Hepatocyte (in vitro differentiated cells): ENCODE results near the gene ADCY2. TPM values are rescaled to one million over a fixed set of nuclear protein-coding genes. Genes with fewer than 3 reads are reported as not detected.

Experiments
- DNase-seq: peaks from one replicate; pipeline ENCODE4 v3.0.0-alpha.2; 2016; ENCODE audit warnings: low spot score
- H2AFZ ChIP-seq: fragments of 200-600 bp; sonication (generic); 2 replicates; pipeline ENCODE4 v1.6.0; 2016; ENCODE audit warnings: antibody characterized with exemption, mild to moderate bottlenecking
- H3K27ac ChIP-seq: fragments of 200-600 bp; sonication (generic); 2 replicates; pipeline ENCODE4 v1.5.1; 2016; ENCODE audit warnings: mild to moderate bottlenecking
- H3K27me3 ChIP-seq: fragments of 200-600 bp; sonication (generic); 2 replicates; pipeline ENCODE4 v1.6.1; 2016
- H3K36me3 ChIP-seq: fragments of 200-600 bp; sonication (generic); replicated peaks from 2 replicates; pipeline ENCODE4 v1.5.1; 2016; ENCODE audit warnings: low read depth; ENCODE audit not compliant: insufficient read depth
- H3K4me1 ChIP-seq: fragments of 200-600 bp; sonication (generic); 2 replicates; pipeline ENCODE4 v1.5.1; 2016; ENCODE audit warnings: mild to moderate bottlenecking, moderate library complexity; ENCODE audit not compliant: insufficient read depth
- H3K4me2 ChIP-seq: fragments of 200-600 bp; sonication (generic); 2 replicates; pipeline ENCODE4 v1.6.0; 2016
- H3K4me3 ChIP-seq: fragments of 200-600 bp; sonication (generic); 2 replicates; pipeline ENCODE4 v1.5.1; 2016; ENCODE audit warnings: mild to moderate bottlenecking
- H3K79me2 ChIP-seq: fragments of 200-600 bp; sonication (generic); 2 replicates; pipeline ENCODE4 v1.6.0; 2017; ENCODE audit warnings: mild to moderate bottlenecking
- H3K9me2 ChIP-seq: fragments of 200-600 bp; sonication (generic); replicated peaks from 2 replicates; pipeline ENCODE4 v1.6.0; 2017; ENCODE audit warnings: mild to moderate bottlenecking; ENCODE audit not compliant: insufficient read depth
- H3K9me3 ChIP-seq: fragments of 200-600 bp; sonication (generic); 2 replicates; pipeline ENCODE4 v1.5.1; 2016; ENCODE audit warnings: low read depth, mild to moderate bottlenecking
- H4K20me1 ChIP-seq: fragments of 200-600 bp; sonication (generic); 2 replicates; pipeline ENCODE4 v1.6.0; 2016; ENCODE audit warnings: mild to moderate bottlenecking; ENCODE audit not compliant: insufficient read depth, poor library complexity, severe bottlenecking
- EZH2 ChIP-seq: fragments of 200-600 bp; sonication (generic); IDR thresholded peaks from 2 replicates; pipeline ENCODE4 v1.6.1; 2016; ENCODE audit warnings: antibody characterized with exemption, mild to moderate bottlenecking, borderline replicate concordance
- EZH2phosphoT487 ChIP-seq: fragments of 200-600 bp; sonication (generic); IDR thresholded peaks from one replicate; pipeline ENCODE4 v1.6.1; 2018; ENCODE audit warnings: antibody characterized with exemption, mild to moderate bottlenecking, low read depth, moderate library complexity; ENCODE audit not compliant: unreplicated experiment, severe bottlenecking
- WGBS: methylation state at CpG from one replicate; pipeline ENCODE4 v1.1.6; 2016; ENCODE audit warnings: low lambda C conversion rate; ENCODE audit errors: missing lambda C conversion rate; 5-methylcytosine and 5-hydroxymethylcytosine counted together
- polyA plus RNA-seq: library from polyadenylated mRNA; unstranded; fragments of >200 nt; fragmentation: Nextera tagmentation; extraction: Ambion mirVana; gene quantifications from 2 replicates; pipeline ENCODE4 v1.2.1, GENCODE V29; 2016
- total RNA-seq: library from RNA; depleted of rRNA; stranded (reverse); fragments of >200 nt; gene quantifications from 2 replicates; pipeline ENCODE4 v1.2.3, GENCODE V29; 2014
- TF ChIP-seq, protein P1 (sequence below): fragments of 200-600 bp; sonication (generic); IDR thresholded peaks from 2 replicates; pipeline ENCODE4 v1.5.1; 2016; ENCODE audit warnings: antibody characterized with exemption, mild to moderate bottlenecking; ENCODE audit not compliant: poor library complexity

ADCY2 gene
- total and polyA plus RNA-seq, 2 experiments from 2014 or later, result 3.2 to 8.5 TPM

DNA sequence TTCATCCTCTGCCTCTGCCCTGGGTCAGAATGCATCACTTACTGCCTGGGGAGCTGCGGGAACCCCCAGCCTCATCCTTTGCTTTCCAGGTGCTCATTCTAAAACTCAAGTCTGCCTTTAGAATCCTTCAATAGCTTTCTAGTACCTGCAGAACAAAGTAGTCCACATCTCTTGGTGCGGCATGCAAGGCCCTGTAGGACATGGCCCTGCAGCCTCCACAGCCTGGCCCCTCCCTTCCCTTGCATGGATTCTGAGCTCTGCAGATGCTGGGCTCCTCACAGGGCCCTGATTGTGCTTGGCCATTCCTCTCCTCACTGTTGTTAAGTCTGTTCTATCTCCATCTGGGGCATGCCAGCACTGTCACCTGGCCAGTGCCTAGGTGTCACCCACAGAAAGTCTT is 141.6 kb downstream of the ADCY2 start:
- H3K4me2 ChIP-seq, result no peak overlapping the region
- TF ChIP-seq EZH2 (no peak), EZH2phosphoT487 (no peak)
- TF ChIP-seq, protein P1, sequence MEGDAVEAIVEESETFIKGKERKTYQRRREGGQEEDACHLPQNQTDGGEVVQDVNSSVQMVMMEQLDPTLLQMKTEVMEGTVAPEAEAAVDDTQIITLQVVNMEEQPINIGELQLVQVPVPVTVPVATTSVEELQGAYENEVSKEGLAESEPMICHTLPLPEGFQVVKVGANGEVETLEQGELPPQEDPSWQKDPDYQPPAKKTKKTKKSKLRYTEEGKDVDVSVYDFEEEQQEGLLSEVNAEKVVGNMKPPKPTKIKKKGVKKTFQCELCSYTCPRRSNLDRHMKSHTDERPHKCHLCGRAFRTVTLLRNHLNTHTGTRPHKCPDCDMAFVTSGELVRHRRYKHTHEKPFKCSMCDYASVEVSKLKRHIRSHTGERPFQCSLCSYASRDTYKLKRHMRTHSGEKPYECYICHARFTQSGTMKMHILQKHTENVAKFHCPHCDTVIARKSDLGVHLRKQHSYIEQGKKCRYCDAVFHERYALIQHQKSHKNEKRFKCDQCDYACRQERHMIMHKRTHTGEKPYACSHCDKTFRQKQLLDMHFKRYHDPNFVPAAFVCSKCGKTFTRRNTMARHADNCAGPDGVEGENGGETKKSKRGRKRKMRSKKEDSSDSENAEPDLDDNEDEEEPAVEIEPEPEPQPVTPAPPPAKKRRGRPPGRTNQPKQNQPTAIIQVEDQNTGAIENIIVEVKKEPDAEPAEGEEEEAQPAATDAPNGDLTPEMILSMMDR, result no peak
- H3K79me2 ChIP-seq, result no peaks in the 10 kb centered on the region
- no peaks in the 10 kb centered on the region for H3K4me1 ChIP-seq
- no peaks in the 10 kb centered on the region for H3K9me2 ChIP-seq
- no peak for DNase-seq
- WGBS, result 95% methylated on average over 2 of the region's 2 CpGs
- no peak overlapping the region for H2AFZ ChIP-seq
- H3K4me3 ChIP-seq, result no peak overlapping the region
- no peaks in the 10 kb centered on the region for H3K27me3 ChIP-seq
- no peak overlapping the region for H3K27ac ChIP-seq
- no peaks in the 10 kb centered on the region for H3K9me3 ChIP-seq
- H4K20me1 ChIP-seq, result no peaks in the 10 kb centered on the region
- H3K36me3 ChIP-seq, result no peaks in the 10 kb centered on the region

DNA sequence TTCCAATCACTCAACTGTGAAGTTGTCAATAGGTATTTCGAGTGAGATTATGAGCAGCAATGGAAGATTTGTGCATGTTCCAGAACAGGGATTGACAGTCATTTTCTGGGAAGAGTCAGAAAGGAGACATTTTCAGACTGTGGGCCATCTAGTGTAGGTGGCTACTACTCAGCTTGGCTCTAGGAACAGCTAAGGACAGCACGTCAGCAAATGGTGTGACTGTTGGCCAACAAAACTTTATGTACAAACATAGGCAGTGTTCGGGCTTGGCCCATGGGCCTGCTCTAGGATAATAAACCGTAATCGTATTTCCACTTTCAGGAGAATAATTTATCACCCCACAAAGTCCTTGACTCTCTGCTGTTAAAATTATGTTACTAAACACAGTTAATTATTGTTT is 143.6 kb downstream of the ADCY2 start:
- Histone ChIP-seq H3K36me3 (no peaks in the 10 kb centered on the region), H3K9me3 (no peaks in the 10 kb centered on the region), H3K27me3 (no peaks in the 10 kb centered on the region), H4K20me1 (no peaks in the 10 kb centered on the region), H3K79me2 (no peaks in the 10 kb centered on the region), H3K4me1 (no peaks in the 10 kb centered on the region), H3K27ac (no peak overlapping the region), H2AFZ (no peak overlapping the region), H3K4me2 (no peak overlapping the region), H3K4me3 (no peak overlapping the region), H3K9me2 (no peaks in the 10 kb centered on the region)
- no peak for DNase-seq
- WGBS, result 89% methylated on average over 5 of the region's 5 CpGs
- TF ChIP-seq, protein P1, result no peak
- TF ChIP-seq EZH2phosphoT487 (no peak), EZH2 (no peak)

DNA sequence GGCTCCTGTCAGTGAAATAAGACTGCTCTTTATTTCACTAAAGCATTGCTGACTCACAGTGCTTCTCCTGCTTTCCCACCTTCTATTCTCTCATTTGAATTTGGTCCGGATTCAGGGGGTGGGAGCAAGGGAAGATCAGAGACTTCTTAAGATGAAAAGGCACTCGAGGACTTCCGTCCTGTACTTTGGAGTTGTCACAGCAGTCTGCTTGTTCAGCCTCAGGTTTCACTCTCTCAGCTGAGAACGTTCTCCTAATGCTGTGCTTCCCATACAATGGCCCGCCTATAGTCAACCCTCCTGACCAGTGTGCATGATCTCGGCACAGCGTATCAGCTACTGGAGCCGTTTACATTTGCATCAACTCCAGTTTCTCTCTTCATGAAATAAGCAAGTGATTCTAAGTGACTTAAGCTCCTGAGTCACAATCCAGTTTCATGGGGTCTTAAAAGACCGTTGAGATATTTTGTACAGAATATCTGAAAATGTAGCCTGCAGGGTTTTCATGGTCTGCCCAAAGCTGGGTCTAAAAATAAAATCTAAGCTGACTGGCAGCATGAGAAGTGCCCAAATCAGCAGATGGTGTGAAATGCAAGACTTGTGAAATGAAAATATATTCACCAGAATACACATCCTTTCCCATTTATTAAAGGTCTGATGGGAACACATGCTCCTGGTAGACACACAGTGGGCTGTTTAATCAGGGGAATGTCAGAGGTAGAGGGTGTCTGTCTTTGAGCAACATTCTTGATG is 145.0 kb downstream of the ADCY2 start:
- no peak overlapping the region for H3K4me3 ChIP-seq
- no peaks in the 10 kb centered on the region for H3K36me3 ChIP-seq
- H3K4me2 ChIP-seq, result no peak overlapping the region
- no peaks in the 10 kb centered on the region for H3K4me1 ChIP-seq
- H3K9me2 ChIP-seq, result no peaks in the 10 kb centered on the region
- no peaks in the 10 kb centered on the region for H3K9me3 ChIP-seq
- TF ChIP-seq, protein P1, result no peak
- TF ChIP-seq EZH2phosphoT487 (no peak), EZH2 (no peak)
- WGBS, result 76% methylated on average over 9 of the region's 9 CpGs
- DNase-seq, result no peak
- H3K27ac ChIP-seq, result no peak overlapping the region
- H4K20me1 ChIP-seq, result no peaks in the 10 kb centered on the region
- H3K79me2 ChIP-seq, result no peaks in the 10 kb centered on the region
- no peaks in the 10 kb centered on the region for H3K27me3 ChIP-seq
- no peak overlapping the region for H2AFZ ChIP-seq
